ENCODE measurements around the gene GNPDA1.
A peak's percentile ranks its signal among the peaks of the same experiment; 100 is the strongest.

GNPDA1 gene

DNA sequence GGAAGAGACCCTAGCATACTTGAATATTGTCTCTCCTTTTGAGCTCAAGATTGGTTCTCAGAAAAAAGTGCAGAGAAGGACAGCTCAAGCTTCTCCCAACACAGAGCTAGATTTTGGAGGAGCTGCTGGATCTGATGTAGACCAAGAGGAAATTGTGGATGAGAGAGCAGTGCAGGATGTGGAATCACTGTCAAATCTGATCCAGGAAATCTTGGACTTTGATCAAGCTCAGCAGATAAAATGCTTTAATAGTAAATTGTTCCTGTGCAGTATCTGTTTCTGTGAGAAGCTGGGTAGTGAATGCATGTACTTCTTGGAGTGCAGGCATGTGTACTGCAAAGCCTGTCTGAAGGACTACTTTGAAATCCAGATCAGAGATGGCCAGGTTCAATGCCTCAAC is 34.4 kb downstream of the GNPDA1 start:
- no peak for DNase-seq (ENCODE audit: low spot score)
- H3K27ac ChIP-seq, result no peak overlapping the region
- no peak for TF ChIP-seq CTCF (conservative IDR thresholded peaks at IDR 0.05; ENCODE audit: low read depth)
- CTCF ChIA-PET, result interaction anchor here (1.1 to 1.5 kb wide), 2 partner anchors 9 to 17 kb away, joined by 3 read pairs; partner anchors contain the start of gene RNF14
- POLR2A ChIA-PET (ENCODE audit: low non-redundant PET), result interaction anchor here (1.3 kb wide), 1 partner anchor 9 kb away, joined by 5 read pairs; the partner anchor contains the start of gene RNF14

- TF ChIP-seq CTCF (conservative IDR thresholded peaks at IDR 0.05; ENCODE audit: low read depth), result no peak
- CTCF ChIA-PET, result interaction anchor here (0.6 to 1.4 kb wide), 2 partner anchors 15 to 155 kb away, joined by 3 to 8 read pairs; no protein-coding TSS in a partner anchor
- DNase-seq (ENCODE audit: low spot score), result peak; percentile 51
- POLR2A ChIA-PET (ENCODE audit: low non-redundant PET), result no interaction called here
- H3K27ac ChIP-seq, result no peak overlapping the region
Observed at GRCh38 chr5:141976176-141976575, 36.7 kb downstream of the GNPDA1 start.

GRCh38 chr5:141973871-141974595 is 38.8 kb downstream of the GNPDA1 start:
- DNase-seq (ENCODE audit: low spot score), result peak; percentile 45
- ChIA-PET POLR2A (ENCODE audit: low non-redundant PET) (no interaction called here), CTCF (no interaction called here)
- H3K27ac ChIP-seq, result no peak overlapping the region
- TF ChIP-seq CTCF (conservative IDR thresholded peaks at IDR 0.05; ENCODE audit: low read depth), result no peak

GRCh38 chr5:141969783-141970771 is 42.8 kb downstream of the GNPDA1 start:
- H3K27ac ChIP-seq, result peak overlapping the region; percentile 96
- TF ChIP-seq CTCF (conservative IDR thresholded peaks at IDR 0.05; ENCODE audit: low read depth), result no peak
- CTCF ChIA-PET, result interaction anchor here (0.9 to 3.2 kb wide), 8 partner anchors 7 to 278 kb away, joined by 3 to 22 read pairs (median 4); partner anchors contain the start of gene PCDH1
- POLR2A ChIA-PET (ENCODE audit: low non-redundant PET), result interaction anchor here (0.5 to 2.1 kb wide), 5 partner anchors 8 to 283 kb away, joined by 3 to 11 read pairs (median 5); partner anchors contain the start of gene DELE1
- no peak for DNase-seq (ENCODE audit: low spot score)

- ChIA-PET POLR2A (ENCODE audit: low non-redundant PET) (interaction anchor here (0.5 to 2.1 kb wide), 9 partner anchors 8 to 356 kb away, joined by 3 to 11 read pairs (median 4); partner anchors contain the start of genes DELE1 and SPRY4), CTCF (interaction anchor here (0.6 to 3.2 kb wide), 14 partner anchors 8 to 306 kb away, joined by 3 to 22 read pairs (median 3); partner anchors contain the start of gene PCDH1)
- H3K27ac ChIP-seq, result peak within 1 kb of the TSS; percentile 96
- DNase-seq (ENCODE audit: low spot score), result peak; percentile 96
- TF ChIP-seq CTCF (conservative IDR thresholded peaks at IDR 0.05; ENCODE audit: low read depth), result peak; percentile 99
Observed at GRCh38 chr5:141968914-141969608, 43.8 kb downstream of the GNPDA1 start, which contains the start of gene RNF14. TSS of gene RNF14 (plus strand) at chr5:141969105. CDS start at chr5:141973589, 4,484 bp downstream.

Measured in RWPE1 (cell line).